ENCODE data around the gene NAALADL2. TPM values are rescaled to one million over a fixed set of nuclear protein-coding genes. Genes with fewer than 3 reads are reported as not detected.

NAALADL2 gene
- total and polyA plus RNA-seq, 2 of the 13 experiments (the other 11 are each of a cell fraction or from before 2014, with no cell fraction given) = 0.08 TPM; not detected in 1

DNA sequence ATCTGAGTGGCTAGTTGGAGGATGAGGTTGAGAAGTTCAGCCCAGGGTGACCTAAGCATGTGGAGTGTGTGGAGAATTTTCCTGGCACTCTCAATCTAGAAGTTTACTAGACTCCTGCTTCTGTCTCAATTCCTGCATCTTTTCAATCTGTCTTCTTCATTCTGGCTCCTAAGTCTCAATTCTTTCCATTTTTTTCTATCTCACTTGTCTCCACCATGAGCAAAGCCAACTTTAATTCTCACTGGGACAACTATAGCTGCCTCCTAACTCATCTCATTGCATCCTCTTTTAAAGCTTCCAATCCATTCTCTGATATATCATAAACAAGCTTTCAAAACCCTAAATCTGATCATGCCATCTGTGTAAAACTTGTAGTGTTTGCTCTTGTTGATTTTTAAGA lies 569.3 kb downstream of the NAALADL2 start (continued):
- TF ChIP-seq, protein P1, sequence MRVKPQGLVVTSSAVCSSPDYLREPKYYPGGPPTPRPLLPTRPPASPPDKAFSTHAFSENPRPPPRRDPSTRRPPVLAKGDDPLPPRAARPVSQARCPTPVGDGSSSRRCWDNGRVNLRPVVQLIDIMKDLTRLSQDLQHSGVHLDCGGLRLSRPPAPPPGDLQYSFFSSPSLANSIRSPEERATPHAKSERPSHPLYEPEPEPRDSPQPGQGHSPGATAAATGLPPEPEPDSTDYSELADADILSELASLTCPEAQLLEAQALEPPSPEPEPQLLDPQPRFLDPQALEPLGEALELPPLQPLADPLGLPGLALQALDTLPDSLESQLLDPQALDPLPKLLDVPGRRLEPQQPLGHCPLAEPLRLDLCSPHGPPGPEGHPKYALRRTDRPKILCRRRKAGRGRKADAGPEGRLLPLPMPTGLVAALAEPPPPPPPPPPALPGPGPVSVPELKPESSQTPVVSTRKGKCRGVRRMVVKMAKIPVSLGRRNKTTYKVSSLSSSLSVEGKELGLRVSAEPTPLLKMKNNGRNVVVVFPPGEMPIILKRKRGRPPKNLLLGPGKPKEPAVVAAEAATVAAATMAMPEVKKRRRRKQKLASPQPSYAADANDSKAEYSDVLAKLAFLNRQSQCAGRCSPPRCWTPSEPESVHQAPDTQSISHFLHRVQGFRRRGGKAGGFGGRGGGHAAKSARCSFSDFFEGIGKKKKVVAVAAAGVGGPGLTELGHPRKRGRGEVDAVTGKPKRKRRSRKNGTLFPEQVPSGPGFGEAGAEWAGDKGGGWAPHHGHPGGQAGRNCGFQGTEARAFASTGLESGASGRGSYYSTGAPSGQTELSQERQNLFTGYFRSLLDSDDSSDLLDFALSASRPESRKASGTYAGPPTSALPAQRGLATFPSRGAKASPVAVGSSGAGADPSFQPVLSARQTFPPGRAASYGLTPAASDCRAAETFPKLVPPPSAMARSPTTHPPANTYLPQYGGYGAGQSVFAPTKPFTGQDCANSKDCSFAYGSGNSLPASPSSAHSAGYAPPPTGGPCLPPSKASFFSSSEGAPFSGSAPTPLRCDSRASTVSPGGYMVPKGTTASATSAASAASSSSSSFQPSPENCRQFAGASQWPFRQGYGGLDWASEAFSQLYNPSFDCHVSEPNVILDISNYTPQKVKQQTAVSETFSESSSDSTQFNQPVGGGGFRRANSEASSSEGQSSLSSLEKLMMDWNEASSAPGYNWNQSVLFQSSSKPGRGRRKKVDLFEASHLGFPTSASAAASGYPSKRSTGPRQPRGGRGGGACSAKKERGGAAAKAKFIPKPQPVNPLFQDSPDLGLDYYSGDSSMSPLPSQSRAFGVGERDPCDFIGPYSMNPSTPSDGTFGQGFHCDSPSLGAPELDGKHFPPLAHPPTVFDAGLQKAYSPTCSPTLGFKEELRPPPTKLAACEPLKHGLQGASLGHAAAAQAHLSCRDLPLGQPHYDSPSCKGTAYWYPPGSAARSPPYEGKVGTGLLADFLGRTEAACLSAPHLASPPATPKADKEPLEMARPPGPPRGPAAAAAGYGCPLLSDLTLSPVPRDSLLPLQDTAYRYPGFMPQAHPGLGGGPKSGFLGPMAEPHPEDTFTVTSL (CRISPR knock-in tag; IDR thresholded peaks at IDR 0.05; ENCODE audit: borderline replicate concordance) = no peak
- TF ChIP-seq GATAD1 (CRISPR knock-in tag; IDR thresholded peaks at IDR 0.05) (no peak), SMARCE1 (IDR thresholded peaks at IDR 0.05; ENCODE audit: borderline replicate concordance) (no peak), HOXA7 (CRISPR knock-in tag; IDR thresholded peaks at IDR 0.05) (no peak), ZFP82 (CRISPR knock-in tag; IDR thresholded peaks at IDR 0.05; ENCODE audit: borderline replicate concordance) (no peak), CHCHD3 (CRISPR knock-in tag; IDR thresholded peaks at IDR 0.05) (no peak), ARNT2 (CRISPR knock-in tag; IDR thresholded peaks at IDR 0.05; ENCODE audit: low read depth) (no peak), ISX (CRISPR knock-in tag; conservative IDR thresholded peaks at IDR 0.05) (no peak)
- TF ChIP-seq, protein P2, sequence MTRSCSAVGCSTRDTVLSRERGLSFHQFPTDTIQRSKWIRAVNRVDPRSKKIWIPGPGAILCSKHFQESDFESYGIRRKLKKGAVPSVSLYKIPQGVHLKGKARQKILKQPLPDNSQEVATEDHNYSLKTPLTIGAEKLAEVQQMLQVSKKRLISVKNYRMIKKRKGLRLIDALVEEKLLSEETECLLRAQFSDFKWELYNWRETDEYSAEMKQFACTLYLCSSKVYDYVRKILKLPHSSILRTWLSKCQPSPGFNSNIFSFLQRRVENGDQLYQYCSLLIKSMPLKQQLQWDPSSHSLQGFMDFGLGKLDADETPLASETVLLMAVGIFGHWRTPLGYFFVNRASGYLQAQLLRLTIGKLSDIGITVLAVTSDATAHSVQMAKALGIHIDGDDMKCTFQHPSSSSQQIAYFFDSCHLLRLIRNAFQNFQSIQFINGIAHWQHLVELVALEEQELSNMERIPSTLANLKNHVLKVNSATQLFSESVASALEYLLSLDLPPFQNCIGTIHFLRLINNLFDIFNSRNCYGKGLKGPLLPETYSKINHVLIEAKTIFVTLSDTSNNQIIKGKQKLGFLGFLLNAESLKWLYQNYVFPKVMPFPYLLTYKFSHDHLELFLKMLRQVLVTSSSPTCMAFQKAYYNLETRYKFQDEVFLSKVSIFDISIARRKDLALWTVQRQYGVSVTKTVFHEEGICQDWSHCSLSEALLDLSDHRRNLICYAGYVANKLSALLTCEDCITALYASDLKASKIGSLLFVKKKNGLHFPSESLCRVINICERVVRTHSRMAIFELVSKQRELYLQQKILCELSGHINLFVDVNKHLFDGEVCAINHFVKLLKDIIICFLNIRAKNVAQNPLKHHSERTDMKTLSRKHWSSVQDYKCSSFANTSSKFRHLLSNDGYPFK (CRISPR knock-in tag; IDR thresholded peaks at IDR 0.05; ENCODE audit: borderline replicate concordance) = no peak
- TF ChIP-seq, protein P3, sequence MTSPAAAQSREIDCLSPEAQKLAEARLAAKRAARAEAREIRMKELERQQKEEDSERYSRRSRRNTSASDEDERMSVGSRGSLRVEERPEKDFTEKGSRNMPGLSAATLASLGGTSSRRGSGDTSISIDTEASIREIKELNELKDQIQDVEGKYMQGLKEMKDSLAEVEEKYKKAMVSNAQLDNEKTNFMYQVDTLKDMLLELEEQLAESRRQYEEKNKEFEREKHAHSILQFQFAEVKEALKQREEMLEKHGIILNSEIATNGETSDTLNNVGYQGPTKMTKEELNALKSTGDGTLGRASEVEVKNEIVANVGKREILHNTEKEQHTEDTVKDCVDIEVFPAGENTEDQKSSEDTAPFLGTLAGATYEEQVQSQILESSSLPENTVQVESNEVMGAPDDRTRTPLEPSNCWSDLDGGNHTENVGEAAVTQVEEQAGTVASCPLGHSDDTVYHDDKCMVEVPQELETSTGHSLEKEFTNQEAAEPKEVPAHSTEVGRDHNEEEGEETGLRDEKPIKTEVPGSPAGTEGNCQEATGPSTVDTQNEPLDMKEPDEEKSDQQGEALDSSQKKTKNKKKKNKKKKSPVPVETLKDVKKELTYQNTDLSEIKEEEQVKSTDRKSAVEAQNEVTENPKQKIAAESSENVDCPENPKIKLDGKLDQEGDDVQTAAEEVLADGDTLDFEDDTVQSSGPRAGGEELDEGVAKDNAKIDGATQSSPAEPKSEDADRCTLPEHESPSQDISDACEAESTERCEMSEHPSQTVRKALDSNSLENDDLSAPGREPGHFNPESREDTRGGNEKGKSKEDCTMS (CRISPR knock-in tag; conservative IDR thresholded peaks at IDR 0.05) = no peak
- TF ChIP-seq, protein P4, sequence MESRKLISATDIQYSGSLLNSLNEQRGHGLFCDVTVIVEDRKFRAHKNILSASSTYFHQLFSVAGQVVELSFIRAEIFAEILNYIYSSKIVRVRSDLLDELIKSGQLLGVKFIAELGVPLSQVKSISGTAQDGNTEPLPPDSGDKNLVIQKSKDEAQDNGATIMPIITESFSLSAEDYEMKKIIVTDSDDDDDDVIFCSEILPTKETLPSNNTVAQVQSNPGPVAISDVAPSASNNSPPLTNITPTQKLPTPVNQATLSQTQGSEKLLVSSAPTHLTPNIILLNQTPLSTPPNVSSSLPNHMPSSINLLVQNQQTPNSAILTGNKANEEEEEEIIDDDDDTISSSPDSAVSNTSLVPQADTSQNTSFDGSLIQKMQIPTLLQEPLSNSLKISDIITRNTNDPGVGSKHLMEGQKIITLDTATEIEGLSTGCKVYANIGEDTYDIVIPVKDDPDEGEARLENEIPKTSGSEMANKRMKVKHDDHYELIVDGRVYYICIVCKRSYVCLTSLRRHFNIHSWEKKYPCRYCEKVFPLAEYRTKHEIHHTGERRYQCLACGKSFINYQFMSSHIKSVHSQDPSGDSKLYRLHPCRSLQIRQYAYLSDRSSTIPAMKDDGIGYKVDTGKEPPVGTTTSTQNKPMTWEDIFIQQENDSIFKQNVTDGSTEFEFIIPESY (CRISPR knock-in tag; IDR thresholded peaks at IDR 0.05) = no peak
- TF ChIP-seq, protein P5, sequence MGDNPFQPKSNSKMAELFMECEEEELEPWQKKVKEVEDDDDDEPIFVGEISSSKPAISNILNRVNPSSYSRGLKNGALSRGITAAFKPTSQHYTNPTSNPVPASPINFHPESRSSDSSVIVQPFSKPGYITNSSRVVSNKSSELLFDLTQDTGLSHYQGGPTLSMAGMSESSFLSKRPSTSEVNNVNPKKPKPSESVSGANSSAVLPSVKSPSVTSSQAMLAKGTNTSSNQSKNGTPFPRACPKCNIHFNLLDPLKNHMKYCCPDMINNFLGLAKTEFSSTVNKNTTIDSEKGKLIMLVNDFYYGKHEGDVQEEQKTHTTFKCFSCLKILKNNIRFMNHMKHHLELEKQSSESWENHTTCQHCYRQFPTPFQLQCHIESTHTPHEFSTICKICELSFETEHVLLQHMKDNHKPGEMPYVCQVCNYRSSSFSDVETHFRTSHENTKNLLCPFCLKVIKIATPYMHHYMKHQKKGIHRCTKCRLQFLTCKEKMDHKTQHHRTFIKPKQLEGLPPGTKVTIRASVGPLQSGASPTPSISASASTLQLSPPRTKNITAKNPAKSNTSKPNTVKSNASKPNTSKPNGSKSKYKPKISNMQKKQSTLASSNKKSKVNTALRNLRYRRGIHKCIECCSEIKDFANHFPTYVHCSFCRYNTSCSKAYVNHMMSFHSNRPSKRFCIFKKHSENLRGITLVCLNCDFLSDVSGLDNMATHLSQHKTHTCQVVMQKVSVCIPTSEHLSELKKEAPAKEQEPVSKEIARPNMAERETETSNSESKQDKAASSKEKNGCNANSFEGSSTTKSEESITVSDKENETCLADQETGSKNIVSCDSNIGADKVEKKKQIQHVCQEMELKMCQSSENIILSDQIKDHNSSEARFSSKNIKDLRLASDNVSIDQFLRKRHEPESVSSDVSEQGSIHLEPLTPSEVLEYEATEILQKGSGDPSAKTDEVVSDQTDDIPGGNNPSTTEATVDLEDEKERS (CRISPR knock-in tag; IDR thresholded peaks at IDR 0.05) = no peak
